Endothelial cell of umbilical vein (primary cell): ENCODE measurements around the gene COL23A1. TPM values are rescaled to one million over a fixed set of nuclear protein-coding genes. Genes with fewer than 3 reads are reported as not detected.

Source experiments
- BruUV-seq: library from RNA; stranded (reverse); fragments of 400-500 nt; replicated peaks from 2 replicates; lab custom pipeline; 2021; lab: Mats Ljungman, UMichigan
- CTCF ChIA-PET: fragments of 300-600, 350-600 bp; sonication (Branson Sonifier 250); formaldehyde crosslinking; loops from one replicate; lab custom pipeline; 2021; ENCODE audit warnings: antibody characterized with exemption, inconsistent platforms; lab: Charles Lee
- POLR2A ChIA-PET: fragments of 300-600, 350-600 bp; sonication (Branson Sonifier 250); formaldehyde crosslinking; loops from one replicate; lab custom pipeline; 2021; ENCODE audit warnings: antibody characterized with exemption, inconsistent platforms; lab: Charles Lee
- DNase-seq: peaks from one replicate; pipeline ENCODE4 v3.0.0-alpha.2; 2011; ENCODE audit warnings: low read depth, low spot score
- FAIRE-seq: peaks from 2 replicates; lab custom pipeline; 2011; peaks lifted over from hg19 to GRCh38; lab: Jason Lieb, UNC
- H2AFZ ChIP-seq: 2 replicates; pipeline ENCODE4 v1.6.0; 2012; ENCODE audit warnings: low read depth, low read length, control low read depth, inconsistent platforms
- H3K27ac ChIP-seq: 2 replicates; pipeline ENCODE4 v1.5.1; 2011; ENCODE audit warnings: low read depth, mild to moderate bottlenecking, control low read depth, low read length, moderate library complexity; ENCODE audit not compliant: insufficient read depth
- H3K27me3 ChIP-seq, 2 experiments: 2 replicates each; pipeline versions ENCODE4 v1.6.0 to v1.6.1; 2011; ENCODE audit warnings: low read length in 2 of 2, mixed read lengths in 1 of 2; ENCODE audit not compliant: control insufficient read depth in 2 of 2, insufficient read depth in 2 of 2
- H3K36me3 ChIP-seq, 2 experiments: 2 replicates in 1 of 2; 3 replicates in 1 of 2; pipeline ENCODE4 v1.5.1; 2011; ENCODE audit warnings: low read length in 2 of 2, mild to moderate bottlenecking in 1 of 2, moderate library complexity in 1 of 2; ENCODE audit not compliant: control insufficient read depth in 2 of 2, insufficient read depth in 2 of 2; ENCODE audit errors: extremely low read depth in 1 of 2
- H3K4me1 ChIP-seq: 3 replicates; pipeline ENCODE4 v1.5.1; 2011; ENCODE audit warnings: mild to moderate bottlenecking, low read length; ENCODE audit not compliant: control insufficient read depth, insufficient read depth; ENCODE audit errors: extremely low read depth
- H3K4me2 ChIP-seq: 2 replicates; pipeline ENCODE4 v1.6.1; 2011; ENCODE audit warnings: low read length, control low read depth, mixed read lengths; ENCODE audit not compliant: insufficient read depth
- H3K4me3 ChIP-seq, 3 experiments: fragments of 200-600 bp in 1 of 3; sonication (generic), shearing (Covaris generic) in 1 of 3; replicated peaks in 1 of 3; 2 replicates each; pipeline ENCODE4 v1.5.1; 2011 to 2016; ENCODE audit warnings: control low read depth in 3 of 3, low read length in 3 of 3, mild to moderate bottlenecking in 2 of 3, inconsistent platforms in 1 of 3, low read depth in 1 of 3, moderate library complexity in 1 of 3; ENCODE audit not compliant: insufficient read depth in 1 of 3
- H3K79me2 ChIP-seq: 2 replicates; pipeline ENCODE4 v1.6.0; 2012; ENCODE audit warnings: low read length, inconsistent platforms; ENCODE audit not compliant: control insufficient read depth, insufficient read depth
- H3K9ac ChIP-seq: replicated peaks from 2 replicates; pipeline ENCODE3; 2011; ENCODE audit warnings: low read length, control low read depth; ENCODE audit not compliant: insufficient read depth; ENCODE audit errors: extremely low read depth
- H3K9me1 ChIP-seq: replicated peaks from 3 replicates; pipeline ENCODE4 v1.6.0; 2011; ENCODE audit warnings: mild to moderate bottlenecking, low read length; ENCODE audit not compliant: control insufficient read depth, insufficient read depth; ENCODE audit errors: extremely low read depth
- H3K9me3 ChIP-seq: replicated peaks from 2 replicates; pipeline ENCODE4 v1.5.1; 2012; ENCODE audit warnings: low read length, inconsistent platforms; ENCODE audit not compliant: control insufficient read depth, insufficient read depth
- H4K20me1 ChIP-seq: replicated peaks from 2 replicates; pipeline ENCODE3; 2011; ENCODE audit warnings: mild to moderate bottlenecking, low read length; ENCODE audit not compliant: control insufficient read depth, insufficient read depth; ENCODE audit errors: extremely low read depth
- CTCF ChIP-seq, 2 donors: IDR thresholded peaks; 1 replicate in 1 of 2; 2 replicates in 1 of 2; pipeline ENCODE4 v1.5.1; 2011; ENCODE audit warnings: low read length in 2 of 2, mild to moderate bottlenecking in 2 of 2, moderate library complexity in 2 of 2, control low read depth in 1 of 2, inconsistent platforms in 1 of 2, low read depth in 1 of 2; ENCODE audit not compliant: insufficient read depth in 1 of 2; ENCODE audit errors: extremely low read depth in 1 of 2
- EZH2 ChIP-seq: IDR thresholded peaks from 2 replicates; pipeline ENCODE4 v1.6.1; 2012; ENCODE audit warnings: borderline replicate concordance, low read depth, mild to moderate bottlenecking, moderate library complexity, low read length, inconsistent platforms; ENCODE audit not compliant: severe bottlenecking
- FOS ChIP-seq: IDR thresholded peaks from 2 replicates; pipeline ENCODE4 v1.6.1; 2011; ENCODE audit warnings: mild to moderate bottlenecking, low read length, moderate library complexity, borderline replicate concordance; ENCODE audit not compliant: insufficient read depth
- GATA2 ChIP-seq: IDR thresholded peaks from 2 replicates; pipeline ENCODE4 v1.7.0; 2011; ENCODE audit warnings: low read depth, mild to moderate bottlenecking, moderate library complexity, mixed read lengths, low read length; ENCODE audit not compliant: insufficient read length, insufficient read depth
- JUN ChIP-seq: IDR thresholded peaks from 2 replicates; pipeline ENCODE4 v1.6.1; 2011; ENCODE audit warnings: borderline replicate concordance, low read depth; ENCODE audit not compliant: insufficient read length, insufficient read depth
- MAX ChIP-seq: IDR thresholded peaks from 2 replicates; pipeline ENCODE4 v1.6.1; 2011; ENCODE audit not compliant: insufficient read depth, insufficient read length
- MYC ChIP-seq: IDR thresholded peaks from one replicate; pipeline ENCODE4 v1.6.1; 2011; ENCODE audit warnings: mild to moderate bottlenecking, low read depth, low read length
- POLR2A ChIP-seq: IDR thresholded peaks from 2 replicates; pipeline ENCODE4 v1.6.1; 2012; ENCODE audit warnings: low read depth, mild to moderate bottlenecking, control low read depth, low read length
- POLR2AphosphoS5 ChIP-seq: IDR thresholded peaks from 2 replicates; pipeline ENCODE4 v1.6.1; 2012; ENCODE audit warnings: low read depth, mild to moderate bottlenecking, control low read depth, low read length, moderate library complexity; ENCODE audit not compliant: insufficient read depth
- dilution Hi-C: fragments of 300-500 bp; cut with MboI; formaldehyde crosslinking; loops from one replicate; pipeline ENCODE4 v1.15.0; 2019; ENCODE audit warnings: low sequenced_read_pairs; ENCODE audit not compliant: extremely low pct_ligation_motif_present
- intact Hi-C: fragments of 100-400 bp; cut with micrococcal nuclease; formaldehyde crosslinking; loops from one replicate; pipeline ENCODE4 v1.10.0; 2022
- polyA plus RNA-seq, 4 experiments: library from polyadenylated mRNA; depleted of rRNA in 3 of 4; stranded (reverse) in 3 of 4; unstranded in 1 of 4; fragments of >200 nt; gene quantifications; 2 replicates each; pipeline versions ENCODE4 v1.2.1 to v1.2.3, GENCODE V29; 2011 to 2012; ENCODE audit warnings: missing spikeins in 1 of 4
- total RNA-seq: library from RNA; stranded (reverse); gene quantifications from 2 replicates; pipeline ENCODE4 v1.2.3, GENCODE V29; 2021

Gene COL23A1
- total and polyA plus RNA-seq, 2 donors (not counting 3 experiments of a cell fraction or from before 2014, with no cell fraction given), result not detected

GRCh38 chr5:178347956-178348355, 242.2 kb downstream of the COL23A1 start:
- no peaks in the 10 kb centered on the region for H3K9me3 ChIP-seq
- CTCF ChIA-PET, result no interaction called here
- no peak overlapping the region for H3K4me3 ChIP-seq
- FAIRE-seq, result no peak
- intact Hi-C loops (no loop called here), dilution Hi-C loops (no loop called here)
- no peaks in the 10 kb centered on the region for H3K9me1 ChIP-seq
- POLR2A ChIA-PET, result no interaction called here
- H3K36me3 ChIP-seq, result no peaks in the 10 kb centered on the region
- H3K27me3 ChIP-seq, result no peaks in the 10 kb centered on the region
- DNase-seq, result no peak
- no peaks in the 10 kb centered on the region for H3K4me1 ChIP-seq
- H4K20me1 ChIP-seq, result no peaks in the 10 kb centered on the region
- H3K79me2 ChIP-seq, result no peaks in the 10 kb centered on the region
- H3K4me2 ChIP-seq, result no peak overlapping the region
- no peak overlapping the region for H2AFZ ChIP-seq
- no peak for TF ChIP-seq JUN
- TF ChIP-seq MAX, result no peak
- TF ChIP-seq CTCF (IDR thresholded peaks at IDR 0.05; ENCODE audit: extremely low read depth in 1 of 2, insufficient read depth in 1 of 2, low read depth in 1 of 2, low read length in 2 of 2), result no peak
- TF ChIP-seq MYC, result no peak
- TF ChIP-seq FOS, result no peak
- TF ChIP-seq GATA2, result no peak
- no peak for TF ChIP-seq EZH2
- no peak for TF ChIP-seq POLR2A
- TF ChIP-seq POLR2AphosphoS5, result no peak
- H3K27ac ChIP-seq, result no peak overlapping the region
- H3K9ac ChIP-seq, result no peak overlapping the region
- BruUV-seq, result no TSS peak
